Endothelial cell of umbilical vein (primary cell): ENCODE measurements around the gene NAALAD2. TPM values are rescaled to one million over a fixed set of nuclear protein-coding genes. Genes with fewer than 3 reads are reported as not detected.

Experiments used
- BruUV-seq: library from RNA; stranded (reverse); fragments of 400-500 nt; replicated peaks from 2 replicates; lab custom pipeline; 2021; lab: Mats Ljungman, UMichigan
- CTCF ChIA-PET: fragments of 300-600, 350-600 bp; sonication (Branson Sonifier 250); formaldehyde crosslinking; loops from one replicate; lab custom pipeline; 2021; ENCODE audit warnings: antibody characterized with exemption, inconsistent platforms; lab: Charles Lee
- POLR2A ChIA-PET: fragments of 300-600, 350-600 bp; sonication (Branson Sonifier 250); formaldehyde crosslinking; loops from one replicate; lab custom pipeline; 2021; ENCODE audit warnings: antibody characterized with exemption, inconsistent platforms; lab: Charles Lee
- DNase-seq: peaks from one replicate; pipeline ENCODE4 v3.0.0-alpha.2; 2011; ENCODE audit warnings: low read depth, low spot score
- FAIRE-seq: peaks from 2 replicates; lab custom pipeline; 2011; peaks lifted over from hg19 to GRCh38; lab: Jason Lieb, UNC
- H2AFZ ChIP-seq: 2 replicates; pipeline ENCODE4 v1.6.0; 2012; ENCODE audit warnings: low read depth, low read length, control low read depth, inconsistent platforms
- H3K27ac ChIP-seq: 2 replicates; pipeline ENCODE4 v1.5.1; 2011; ENCODE audit warnings: low read depth, mild to moderate bottlenecking, control low read depth, low read length, moderate library complexity; ENCODE audit not compliant: insufficient read depth
- H3K27me3 ChIP-seq, 2 experiments: 2 replicates each; pipeline versions ENCODE4 v1.6.0 to v1.6.1; 2011; ENCODE audit warnings: low read length in 2 of 2, mixed read lengths in 1 of 2; ENCODE audit not compliant: control insufficient read depth in 2 of 2, insufficient read depth in 2 of 2
- H3K36me3 ChIP-seq, 2 experiments: 2 replicates in 1 of 2; 3 replicates in 1 of 2; pipeline ENCODE4 v1.5.1; 2011; ENCODE audit warnings: low read length in 2 of 2, mild to moderate bottlenecking in 1 of 2, moderate library complexity in 1 of 2; ENCODE audit not compliant: control insufficient read depth in 2 of 2, insufficient read depth in 2 of 2; ENCODE audit errors: extremely low read depth in 1 of 2
- H3K4me1 ChIP-seq: 3 replicates; pipeline ENCODE4 v1.5.1; 2011; ENCODE audit warnings: mild to moderate bottlenecking, low read length; ENCODE audit not compliant: control insufficient read depth, insufficient read depth; ENCODE audit errors: extremely low read depth
- H3K4me2 ChIP-seq: 2 replicates; pipeline ENCODE4 v1.6.1; 2011; ENCODE audit warnings: low read length, control low read depth, mixed read lengths; ENCODE audit not compliant: insufficient read depth
- H3K4me3 ChIP-seq, 3 experiments: fragments of 200-600 bp in 1 of 3; sonication (generic), shearing (Covaris generic) in 1 of 3; replicated peaks in 1 of 3; 2 replicates each; pipeline ENCODE4 v1.5.1; 2011 to 2016; ENCODE audit warnings: control low read depth in 3 of 3, low read length in 3 of 3, mild to moderate bottlenecking in 2 of 3, inconsistent platforms in 1 of 3, low read depth in 1 of 3, moderate library complexity in 1 of 3; ENCODE audit not compliant: insufficient read depth in 1 of 3
- H3K79me2 ChIP-seq: 2 replicates; pipeline ENCODE4 v1.6.0; 2012; ENCODE audit warnings: low read length, inconsistent platforms; ENCODE audit not compliant: control insufficient read depth, insufficient read depth
- H3K9ac ChIP-seq: replicated peaks from 2 replicates; pipeline ENCODE3; 2011; ENCODE audit warnings: low read length, control low read depth; ENCODE audit not compliant: insufficient read depth; ENCODE audit errors: extremely low read depth
- H3K9me1 ChIP-seq: replicated peaks from 3 replicates; pipeline ENCODE4 v1.6.0; 2011; ENCODE audit warnings: mild to moderate bottlenecking, low read length; ENCODE audit not compliant: control insufficient read depth, insufficient read depth; ENCODE audit errors: extremely low read depth
- H3K9me3 ChIP-seq: replicated peaks from 2 replicates; pipeline ENCODE4 v1.5.1; 2012; ENCODE audit warnings: low read length, inconsistent platforms; ENCODE audit not compliant: control insufficient read depth, insufficient read depth
- H4K20me1 ChIP-seq: replicated peaks from 2 replicates; pipeline ENCODE3; 2011; ENCODE audit warnings: mild to moderate bottlenecking, low read length; ENCODE audit not compliant: control insufficient read depth, insufficient read depth; ENCODE audit errors: extremely low read depth
- EZH2 ChIP-seq: IDR thresholded peaks from 2 replicates; pipeline ENCODE4 v1.6.1; 2012; ENCODE audit warnings: borderline replicate concordance, low read depth, mild to moderate bottlenecking, moderate library complexity, low read length, inconsistent platforms; ENCODE audit not compliant: severe bottlenecking
- FOS ChIP-seq: IDR thresholded peaks from 2 replicates; pipeline ENCODE4 v1.6.1; 2011; ENCODE audit warnings: mild to moderate bottlenecking, low read length, moderate library complexity, borderline replicate concordance; ENCODE audit not compliant: insufficient read depth
- GATA2 ChIP-seq: IDR thresholded peaks from 2 replicates; pipeline ENCODE4 v1.7.0; 2011; ENCODE audit warnings: low read depth, mild to moderate bottlenecking, moderate library complexity, mixed read lengths, low read length; ENCODE audit not compliant: insufficient read length, insufficient read depth
- JUN ChIP-seq: IDR thresholded peaks from 2 replicates; pipeline ENCODE4 v1.6.1; 2011; ENCODE audit warnings: borderline replicate concordance, low read depth; ENCODE audit not compliant: insufficient read length, insufficient read depth
- MYC ChIP-seq: IDR thresholded peaks from one replicate; pipeline ENCODE4 v1.6.1; 2011; ENCODE audit warnings: mild to moderate bottlenecking, low read depth, low read length
- POLR2A ChIP-seq: IDR thresholded peaks from 2 replicates; pipeline ENCODE4 v1.6.1; 2012; ENCODE audit warnings: low read depth, mild to moderate bottlenecking, control low read depth, low read length
- POLR2AphosphoS5 ChIP-seq: IDR thresholded peaks from 2 replicates; pipeline ENCODE4 v1.6.1; 2012; ENCODE audit warnings: low read depth, mild to moderate bottlenecking, control low read depth, low read length, moderate library complexity; ENCODE audit not compliant: insufficient read depth
- dilution Hi-C: fragments of 300-500 bp; cut with MboI; formaldehyde crosslinking; loops from one replicate; pipeline ENCODE4 v1.15.0; 2019; ENCODE audit warnings: low sequenced_read_pairs; ENCODE audit not compliant: extremely low pct_ligation_motif_present
- intact Hi-C: fragments of 100-400 bp; cut with micrococcal nuclease; formaldehyde crosslinking; loops from one replicate; pipeline ENCODE4 v1.10.0; 2022
- polyA plus RNA-seq, 4 experiments: library from polyadenylated mRNA; depleted of rRNA in 3 of 4; stranded (reverse) in 3 of 4; unstranded in 1 of 4; fragments of >200 nt; gene quantifications; 2 replicates each; pipeline versions ENCODE4 v1.2.1 to v1.2.3, GENCODE V29; 2011 to 2012; ENCODE audit warnings: missing spikeins in 1 of 4
- total RNA-seq: library from RNA; stranded (reverse); gene quantifications from 2 replicates; pipeline ENCODE4 v1.2.3, GENCODE V29; 2021
- TF ChIP-seq, protein P1 (sequence below), 2 donors: IDR thresholded peaks; 1 replicate in 1 of 2; 2 replicates in 1 of 2; pipeline ENCODE4 v1.5.1; 2011; ENCODE audit warnings: low read length in 2 of 2, mild to moderate bottlenecking in 2 of 2, moderate library complexity in 2 of 2, control low read depth in 1 of 2, inconsistent platforms in 1 of 2, low read depth in 1 of 2; ENCODE audit not compliant: insufficient read depth in 1 of 2; ENCODE audit errors: extremely low read depth in 1 of 2
- TF ChIP-seq, protein P2 (sequence below): IDR thresholded peaks from 2 replicates; pipeline ENCODE4 v1.6.1; 2011; ENCODE audit not compliant: insufficient read depth, insufficient read length

The NAALAD2 gene
- total and polyA plus RNA-seq, 2 donors (not counting 3 experiments of a cell fraction or from before 2014, with no cell fraction given): 0.66 to 1.1 TPM

DNA sequence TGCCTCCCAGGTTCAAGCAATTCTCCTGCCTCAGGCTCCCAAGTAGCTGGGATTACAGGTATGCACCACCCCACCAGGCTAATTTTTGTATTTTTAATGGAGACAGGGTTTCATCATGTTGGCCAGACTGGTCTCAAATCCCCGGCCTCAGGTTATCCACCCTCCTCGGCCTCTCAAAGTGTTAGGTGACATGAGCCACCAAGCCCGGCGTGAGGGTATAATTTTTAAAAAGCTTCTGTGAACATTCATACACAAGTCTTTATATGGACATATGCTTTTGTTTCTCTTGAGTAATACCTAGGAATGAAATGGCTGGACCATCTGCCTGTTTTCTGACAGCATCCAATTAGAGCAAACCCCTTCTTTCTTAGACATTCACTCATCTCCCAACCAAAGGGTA is 14.3 kb upstream of the NAALAD2 start:
- H3K79me2 ChIP-seq: no peaks in the 10 kb centered on the region
- H3K27ac ChIP-seq: no peak overlapping the region
- no peaks in the 10 kb centered on the region for H3K27me3 ChIP-seq
- H3K9me1 ChIP-seq: no peaks in the 10 kb centered on the region
- TF ChIP-seq POLR2A (no peak), POLR2AphosphoS5 (no peak), MYC (no peak), GATA2 (no peak), FOS (no peak), JUN (no peak), EZH2 (no peak)
- TF ChIP-seq, protein P1, sequence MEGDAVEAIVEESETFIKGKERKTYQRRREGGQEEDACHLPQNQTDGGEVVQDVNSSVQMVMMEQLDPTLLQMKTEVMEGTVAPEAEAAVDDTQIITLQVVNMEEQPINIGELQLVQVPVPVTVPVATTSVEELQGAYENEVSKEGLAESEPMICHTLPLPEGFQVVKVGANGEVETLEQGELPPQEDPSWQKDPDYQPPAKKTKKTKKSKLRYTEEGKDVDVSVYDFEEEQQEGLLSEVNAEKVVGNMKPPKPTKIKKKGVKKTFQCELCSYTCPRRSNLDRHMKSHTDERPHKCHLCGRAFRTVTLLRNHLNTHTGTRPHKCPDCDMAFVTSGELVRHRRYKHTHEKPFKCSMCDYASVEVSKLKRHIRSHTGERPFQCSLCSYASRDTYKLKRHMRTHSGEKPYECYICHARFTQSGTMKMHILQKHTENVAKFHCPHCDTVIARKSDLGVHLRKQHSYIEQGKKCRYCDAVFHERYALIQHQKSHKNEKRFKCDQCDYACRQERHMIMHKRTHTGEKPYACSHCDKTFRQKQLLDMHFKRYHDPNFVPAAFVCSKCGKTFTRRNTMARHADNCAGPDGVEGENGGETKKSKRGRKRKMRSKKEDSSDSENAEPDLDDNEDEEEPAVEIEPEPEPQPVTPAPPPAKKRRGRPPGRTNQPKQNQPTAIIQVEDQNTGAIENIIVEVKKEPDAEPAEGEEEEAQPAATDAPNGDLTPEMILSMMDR (IDR thresholded peaks at IDR 0.05; ENCODE audit: extremely low read depth in 1 of 2, insufficient read depth in 1 of 2, low read depth in 1 of 2, low read length in 2 of 2): no peak
- TF ChIP-seq, protein P2, sequence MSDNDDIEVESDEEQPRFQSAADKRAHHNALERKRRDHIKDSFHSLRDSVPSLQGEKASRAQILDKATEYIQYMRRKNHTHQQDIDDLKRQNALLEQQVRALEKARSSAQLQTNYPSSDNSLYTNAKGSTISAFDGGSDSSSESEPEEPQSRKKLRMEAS: no peak
- intact Hi-C loops (no loop called here), dilution Hi-C loops (no loop called here)
- FAIRE-seq: no peak
- no peak overlapping the region for H3K9ac ChIP-seq
- H3K9me3 ChIP-seq: no peaks in the 10 kb centered on the region
- no peak overlapping the region for H2AFZ ChIP-seq
- H3K4me1 ChIP-seq: no peaks in the 10 kb centered on the region
- H3K36me3 ChIP-seq: no peaks in the 10 kb centered on the region
- no peaks in the 10 kb centered on the region for H4K20me1 ChIP-seq
- DNase-seq: no peak
- BruUV-seq: no TSS peak
- POLR2A ChIA-PET: no interaction called here
- no peak overlapping the region for H3K4me3 ChIP-seq
- CTCF ChIA-PET: no interaction called here
- no peak overlapping the region for H3K4me2 ChIP-seq
